Activated CD4-positive, alpha-beta T cell treated with anti-CD3 and anti-CD28 coated beads for 36 hours (primary cell): ENCODE results near the gene PRKCA. TPM values are rescaled to one million over a fixed set of nuclear protein-coding genes. Genes with fewer than 3 reads are reported as not detected.

Experiments used
- ATAC-seq: fragments of 200-7000 bp; cut with Tn5 transposase; one replicate; pipeline ENCODE4 v1.10.0; 2021; ENCODE audit warnings: mild to moderate bottlenecking, moderate library complexity
- CTCF ChIA-PET: fragments of 350-600 bp; sonication (Branson Sonifier 250); formaldehyde crosslinking; loops from one replicate; lab custom pipeline; 2021; ENCODE audit warnings: antibody characterized with exemption; lab: Charles Lee
- POLR2A ChIA-PET: fragments of 350-600 bp; sonication (Branson Sonifier 250); formaldehyde crosslinking; loops from one replicate; lab custom pipeline; 2021; ENCODE audit warnings: antibody characterized with exemption, inconsistent platforms; lab: Charles Lee
- DNase-seq: peaks from one replicate; pipeline ENCODE4 v3.0.0-alpha.2; 2020
- H3K27ac Mint-ChIP-seq: one replicate; pipeline ENCODE4 v1.8.0; 2021; ENCODE audit warnings: mixed read lengths
- H3K27me3 Mint-ChIP-seq: one replicate; pipeline ENCODE4 v1.8.0; 2021; ENCODE audit warnings: mixed read lengths
- H3K36me3 Mint-ChIP-seq: one replicate; pipeline ENCODE4 v1.8.0; 2021; ENCODE audit warnings: low read depth, mixed read lengths
- H3K4me1 Mint-ChIP-seq: one replicate; pipeline ENCODE4 v1.8.0; 2021; ENCODE audit warnings: mixed read lengths
- H3K4me3 Mint-ChIP-seq: one replicate; pipeline ENCODE4 v1.8.0; 2021; ENCODE audit warnings: mild to moderate bottlenecking, moderate library complexity, mixed read lengths
- H3K9me3 Mint-ChIP-seq: one replicate; pipeline ENCODE4 v1.8.0; 2021; ENCODE audit warnings: low read depth, mixed read lengths
- intact Hi-C, 2 experiments: fragments of 100-400 bp; cut with DNase I in 1 of 2; cut with micrococcal nuclease in 1 of 2; formaldehyde crosslinking; loops; one replicate each; pipeline versions ENCODE4 v1.14.2 to v1.15.1; 2022 to 2024; cut with DNase I, micrococcal nuclease
- total RNA-seq, 2 experiments: library from RNA; stranded (reverse); gene quantifications; one replicate each; pipeline ENCODE4 v1.2.3, GENCODE V29; 2021

PRKCA gene
- total RNA-seq, 2 experiments from 2014 or later, result 73.3 to 77.0 TPM

GRCh38 chr17:66527335-66527734 lies 224.9 kb downstream of the PRKCA start:
- ATAC-seq, result no peak
- Mint-ChIP-seq H3K9me3 (no peaks in the 10 kb centered on the region), H3K27ac (no peak overlapping the region), H3K4me3 (no peak overlapping the region), H3K4me1 (peaks cover 47% of the 10 kb centered on the region), H3K36me3 (peaks cover 31% of the 10 kb centered on the region), H3K27me3 (no peaks in the 10 kb centered on the region)
- CTCF ChIA-PET, result interaction anchor here (0.6 kb wide), 1 partner anchor 57 kb away, joined by 3 read pairs; no protein-coding TSS in a partner anchor
- intact Hi-C loops, result no loop called here
- no peak for DNase-seq
- POLR2A ChIA-PET, result no interaction called here

GRCh38 chr17:66531851-66532295 lies 229.5 kb downstream of the PRKCA start:
- ATAC-seq (no peak), DNase-seq (no peak)
- POLR2A ChIA-PET, result no interaction called here
- Mint-ChIP-seq H3K4me1 (peaks cover 48% of the 10 kb centered on the region), H3K9me3 (no peaks in the 10 kb centered on the region), H3K27me3 (no peaks in the 10 kb centered on the region), H3K4me3 (no peak overlapping the region), H3K36me3 (peaks cover 21% of the 10 kb centered on the region), H3K27ac (no peak overlapping the region)
- CTCF ChIA-PET, result no interaction called here
- intact Hi-C loops, result no loop called here

GRCh38 chr17:66533572-66533971 lies 231.2 kb downstream of the PRKCA start:
- H3K36me3 Mint-ChIP-seq, result peaks cover 16% of the 10 kb centered on the region
- H3K27ac Mint-ChIP-seq, result no peak overlapping the region
- H3K27me3 Mint-ChIP-seq, result no peaks in the 10 kb centered on the region
- CTCF ChIA-PET, result no interaction called here
- DNase-seq, result no peak
- peaks cover 52% of the 10 kb centered on the region for H3K4me1 Mint-ChIP-seq
- H3K4me3 Mint-ChIP-seq, result no peak overlapping the region
- no peaks in the 10 kb centered on the region for H3K9me3 Mint-ChIP-seq
- ATAC-seq, result no peak
- POLR2A ChIA-PET, result no interaction called here
- intact Hi-C loops, result no loop called here

GRCh38 chr17:66533986-66534385 lies 231.6 kb downstream of the PRKCA start:
- Mint-ChIP-seq H3K9me3 (no peaks in the 10 kb centered on the region), H3K36me3 (peaks cover 15% of the 10 kb centered on the region), H3K4me3 (no peak overlapping the region), H3K27me3 (no peaks in the 10 kb centered on the region), H3K4me1 (peaks cover 54% of the 10 kb centered on the region), H3K27ac (no peak overlapping the region)
- POLR2A ChIA-PET, result no interaction called here
- DNase-seq (no peak), ATAC-seq (no peak)
- intact Hi-C loops, result loop anchor here in 1 of 2 experiments (2.0 kb wide), 1 partner anchor 27 kb away; no protein-coding TSS in a partner anchor
- CTCF ChIA-PET, result no interaction called here

- no peaks in the 10 kb centered on the region for H3K9me3 Mint-ChIP-seq
- H3K4me1 Mint-ChIP-seq, result peaks cover 67% of the 10 kb centered on the region
- peaks cover 12% of the 10 kb centered on the region for H3K36me3 Mint-ChIP-seq
- intact Hi-C loops, result loop anchor here in 1 of 2 experiments (2.0 kb wide), 1 partner anchor 25 kb away; no protein-coding TSS in a partner anchor
- H3K4me3 Mint-ChIP-seq, result no peak overlapping the region
- POLR2A ChIA-PET, result no interaction called here
- peak overlapping the region; percentile 68 for H3K27ac Mint-ChIP-seq
- CTCF ChIA-PET, result interaction anchor here (1.0 kb wide), 2 partner anchors 10 to 31 kb away, joined by 3 to 4 read pairs; no protein-coding TSS in a partner anchor
- no peak for DNase-seq
- peak; percentile 47 for ATAC-seq
- H3K27me3 Mint-ChIP-seq, result no peaks in the 10 kb centered on the region
Observed at GRCh38 chr17:66535611-66536010, 233.2 kb downstream of the PRKCA start.

GRCh38 chr17:66537502-66537901 lies 235.1 kb downstream of the PRKCA start:
- Mint-ChIP-seq H3K27ac (no peak overlapping the region), H3K27me3 (no peaks in the 10 kb centered on the region)
- POLR2A ChIA-PET, result no interaction called here

GRCh38 chr17:66538776-66539175 lies 236.4 kb downstream of the PRKCA start:
- ATAC-seq (no peak), DNase-seq (no peak)
- ChIA-PET CTCF (interaction anchor here (3.1 kb wide), 1 partner anchor 9 kb away, joined by 11 read pairs; no protein-coding TSS in a partner anchor), POLR2A (no interaction called here)
- H3K4me1 Mint-ChIP-seq, result peaks cover 77% of the 10 kb centered on the region
- peaks cover 12% of the 10 kb centered on the region for H3K36me3 Mint-ChIP-seq
- H3K27ac Mint-ChIP-seq, result no peak overlapping the region
- no peak overlapping the region for H3K4me3 Mint-ChIP-seq
- intact Hi-C loops, result no loop called here
- no peaks in the 10 kb centered on the region for H3K27me3 Mint-ChIP-seq
- no peaks in the 10 kb centered on the region for H3K9me3 Mint-ChIP-seq

More at GRCh38 chr17:66537502-66537901, 235.1 kb downstream of the PRKCA start:
- Mint-ChIP-seq H3K4me1 (peaks cover 74% of the 10 kb centered on the region), H3K9me3 (no peaks in the 10 kb centered on the region), H3K4me3 (no peak overlapping the region), H3K36me3 (peaks cover 11% of the 10 kb centered on the region)
- no peak for DNase-seq
- CTCF ChIA-PET, result interaction anchor here (0.7 to 1.7 kb wide), 4 partner anchors 11 to 1436 kb away, joined by 3 to 5 read pairs (median 4); no protein-coding TSS in a partner anchor
- intact Hi-C loops, result no loop called here
- no peak for ATAC-seq

GRCh38 chr17:66540131-66540781 lies 237.8 kb downstream of the PRKCA start:
- Mint-ChIP-seq H3K27me3 (no peaks in the 10 kb centered on the region), H3K4me1 (peaks cover 63% of the 10 kb centered on the region), H3K9me3 (peaks cover under 1% of the 10 kb centered on the region), H3K36me3 (peaks cover 14% of the 10 kb centered on the region), H3K27ac (no peak overlapping the region), H3K4me3 (no peak overlapping the region)
- no peak for ATAC-seq
- ChIA-PET POLR2A (no interaction called here), CTCF (interaction anchor here (3.1 kb wide), 1 partner anchor 10 kb away, joined by 11 read pairs; no protein-coding TSS in a partner anchor)
- peak; percentile 19 for DNase-seq
- intact Hi-C loops, result loop anchor here in 1 of 2 experiments (2.0 kb wide), 1 partner anchor 15 kb away; no protein-coding TSS in a partner anchor

GRCh38 chr17:66541461-66542128 lies 239.2 kb downstream of the PRKCA start:
- DNase-seq, result no peak
- H3K4me3 Mint-ChIP-seq, result no peak overlapping the region
- H3K4me1 Mint-ChIP-seq, result peaks cover 66% of the 10 kb centered on the region

GRCh38 chr17:66542129-66542966 lies 239.9 kb downstream of the PRKCA start:
- H3K9me3 Mint-ChIP-seq, result peaks cover 8% of the 10 kb centered on the region

More at GRCh38 chr17:66541461-66542128, 239.2 kb downstream of the PRKCA start:
- peak; percentile 60 for ATAC-seq
- peaks cover 20% of the 10 kb centered on the region for H3K36me3 Mint-ChIP-seq
- H3K27me3 Mint-ChIP-seq, result no peaks in the 10 kb centered on the region
- POLR2A ChIA-PET, result no interaction called here
- H3K27ac Mint-ChIP-seq, result peak overlapping the region; percentile 72
- peaks cover 8% of the 10 kb centered on the region for H3K9me3 Mint-ChIP-seq
- intact Hi-C loops, result loop anchor here (2.0 kb wide), 1 partner anchor 17 kb away; no protein-coding TSS in a partner anchor
- CTCF ChIA-PET, result interaction anchor here (3.1 kb wide), 1 partner anchor 12 kb away, joined by 11 read pairs; no protein-coding TSS in a partner anchor

More at GRCh38 chr17:66542129-66542966, 239.9 kb downstream of the PRKCA start:
- POLR2A ChIA-PET, result no interaction called here
- CTCF ChIA-PET, result interaction anchor here (0.6 to 3.1 kb wide), 3 partner anchors 12 to 64 kb away, joined by 3 to 11 read pairs (median 4); no protein-coding TSS in a partner anchor
- DNase-seq (no peak), ATAC-seq (peak; percentile 68)
- peak overlapping the region; percentile 72 for H3K27ac Mint-ChIP-seq
- H3K27me3 Mint-ChIP-seq, result no peaks in the 10 kb centered on the region
- H3K36me3 Mint-ChIP-seq, result peaks cover 25% of the 10 kb centered on the region
- peaks cover 73% of the 10 kb centered on the region for H3K4me1 Mint-ChIP-seq
- intact Hi-C loops, result loop anchor here in 1 of 2 experiments (2.0 kb wide), 1 partner anchor 18 kb away; no protein-coding TSS in a partner anchor
- no peak overlapping the region for H3K4me3 Mint-ChIP-seq
